ENCODE data around the gene INPP5D. TPM values are rescaled to one million over a fixed set of nuclear protein-coding genes. Genes with fewer than 3 reads are reported as not detected.

INPP5D gene
- total and polyA plus RNA-seq, 8 donors = 3.7 to 564 (median 8.5) TPM

DNA sequence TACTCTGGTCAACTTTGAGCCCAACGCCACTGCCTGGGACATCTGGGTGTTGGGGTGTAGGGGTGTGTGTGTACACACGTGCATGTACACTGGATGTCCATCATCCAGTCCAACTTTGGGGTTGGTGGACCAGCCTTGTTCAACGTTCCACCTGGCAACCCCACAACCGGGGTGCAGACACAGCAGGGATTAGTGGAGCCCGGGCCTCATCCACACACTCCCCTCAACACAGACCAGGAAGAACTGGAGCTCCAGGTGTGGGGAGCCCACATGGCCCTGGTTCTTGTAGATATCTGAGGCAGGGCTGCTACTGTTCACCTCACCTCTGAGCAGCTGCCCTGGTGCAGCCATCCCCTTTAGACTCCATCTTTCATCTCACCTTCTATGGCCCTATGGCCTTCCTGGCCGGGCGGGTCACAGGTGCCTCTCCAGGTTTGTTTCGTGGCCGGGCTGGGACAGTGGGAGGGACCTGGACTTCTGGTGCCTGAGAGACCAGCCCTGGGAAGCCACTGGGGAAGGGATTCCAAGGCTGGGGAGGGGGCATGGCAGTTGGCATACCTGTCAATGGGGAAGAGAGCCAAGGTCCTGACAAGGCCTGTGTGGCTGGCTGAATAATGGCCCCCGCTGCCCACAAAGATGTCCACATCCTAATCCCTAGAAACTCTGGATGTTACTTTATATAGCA lies 20.2 kb upstream of the INPP5D start:
- H3K4me3 ChIP-seq = no peak overlapping the region
- 85 to 94% (median 90%) methylated on average over 10 of the region's 10 CpGs for WGBS, 5 donors
- intact Hi-C loops (cut with DNase I; ENCODE audit: low total_unique reads) = no loop called here
- H3K9me3 ChIP-seq = no peaks in the 10 kb centered on the region
- no peak for TF ChIP-seq EP300 (IDR thresholded peaks at IDR 0.05)
- TF ChIP-seq POLR2AphosphoS5 (IDR thresholded peaks at IDR 0.05) = no peak
- TF ChIP-seq, protein P1, sequence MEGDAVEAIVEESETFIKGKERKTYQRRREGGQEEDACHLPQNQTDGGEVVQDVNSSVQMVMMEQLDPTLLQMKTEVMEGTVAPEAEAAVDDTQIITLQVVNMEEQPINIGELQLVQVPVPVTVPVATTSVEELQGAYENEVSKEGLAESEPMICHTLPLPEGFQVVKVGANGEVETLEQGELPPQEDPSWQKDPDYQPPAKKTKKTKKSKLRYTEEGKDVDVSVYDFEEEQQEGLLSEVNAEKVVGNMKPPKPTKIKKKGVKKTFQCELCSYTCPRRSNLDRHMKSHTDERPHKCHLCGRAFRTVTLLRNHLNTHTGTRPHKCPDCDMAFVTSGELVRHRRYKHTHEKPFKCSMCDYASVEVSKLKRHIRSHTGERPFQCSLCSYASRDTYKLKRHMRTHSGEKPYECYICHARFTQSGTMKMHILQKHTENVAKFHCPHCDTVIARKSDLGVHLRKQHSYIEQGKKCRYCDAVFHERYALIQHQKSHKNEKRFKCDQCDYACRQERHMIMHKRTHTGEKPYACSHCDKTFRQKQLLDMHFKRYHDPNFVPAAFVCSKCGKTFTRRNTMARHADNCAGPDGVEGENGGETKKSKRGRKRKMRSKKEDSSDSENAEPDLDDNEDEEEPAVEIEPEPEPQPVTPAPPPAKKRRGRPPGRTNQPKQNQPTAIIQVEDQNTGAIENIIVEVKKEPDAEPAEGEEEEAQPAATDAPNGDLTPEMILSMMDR (IDR thresholded peaks at IDR 0.05) = no peak
- TF ChIP-seq POLR2A (IDR thresholded peaks at IDR 0.05) = no peak
- H3K4me1 ChIP-seq = no peaks in the 10 kb centered on the region
- no peak overlapping the region for H3K27ac ChIP-seq
- H3K36me3 ChIP-seq = no peaks in the 10 kb centered on the region
- DNase-seq = no peak
- peaks cover 0 to 12% (median 0%) of the 10 kb centered on the region in 3 donors for H3K27me3 ChIP-seq

- Histone ChIP-seq H3K27me3 (peaks cover 0 to 12% (median 0%) of the 10 kb centered on the region in 3 donors), H3K36me3 (no peaks in the 10 kb centered on the region), H3K4me3 (no peak overlapping the region), H3K9me3 (no peaks in the 10 kb centered on the region), H3K4me1 (no peaks in the 10 kb centered on the region), H3K27ac (no peak overlapping the region)
- TF ChIP-seq POLR2A (IDR thresholded peaks at IDR 0.05) (no peak), POLR2AphosphoS5 (IDR thresholded peaks at IDR 0.05) (no peak), EP300 (IDR thresholded peaks at IDR 0.05) (no peak)
- TF ChIP-seq, protein P1 (IDR thresholded peaks at IDR 0.05) = no peak
- whole genome bisulfite sequencing, 5 donors = 73 to 88% (median 78%) methylated on average over 4 of the region's 4 CpGs
- no peak for DNase-seq
- intact Hi-C loops (cut with DNase I; ENCODE audit: low total_unique reads) = no loop called here
Measured at GRCh38 chr2:233040571-233040970, 19.6 kb upstream of the INPP5D start.

- no peak for DNase-seq
- WGBS, 5 donors = 77 to 85% (median 81%) methylated on average over 10 of the region's 10 CpGs
- Histone ChIP-seq H3K27ac (no peak overlapping the region), H3K4me1 (no peaks in the 10 kb centered on the region), H3K36me3 (no peaks in the 10 kb centered on the region), H3K4me3 (no peak overlapping the region), H3K27me3 (peaks cover 0 to 12% (median 0%) of the 10 kb centered on the region in 3 donors), H3K9me3 (no peaks in the 10 kb centered on the region)
- intact Hi-C loops (cut with DNase I; ENCODE audit: low total_unique reads) = no loop called here
- TF ChIP-seq POLR2A (IDR thresholded peaks at IDR 0.05) (no peak), POLR2AphosphoS5 (IDR thresholded peaks at IDR 0.05) (no peak), EP300 (IDR thresholded peaks at IDR 0.05) (no peak)
- TF ChIP-seq, protein P1 (IDR thresholded peaks at IDR 0.05) = no peak
Measured at GRCh38 chr2:233041722-233042323, 18.3 kb upstream of the INPP5D start.

- Histone ChIP-seq H3K27me3 (peaks cover 0 to 12% (median 0%) of the 10 kb centered on the region in 3 donors), H3K36me3 (no peaks in the 10 kb centered on the region), H3K9me3 (no peaks in the 10 kb centered on the region), H3K27ac (no peak overlapping the region), H3K4me1 (no peaks in the 10 kb centered on the region), H3K4me3 (no peak overlapping the region)
- TF ChIP-seq, protein P1 (IDR thresholded peaks at IDR 0.05) = no peak
- TF ChIP-seq POLR2A (IDR thresholded peaks at IDR 0.05) (no peak), EP300 (IDR thresholded peaks at IDR 0.05) (no peak), POLR2AphosphoS5 (IDR thresholded peaks at IDR 0.05) (no peak)
- DNase-seq = no peak
- intact Hi-C loops (cut with DNase I; ENCODE audit: low total_unique reads) = no loop called here
- WGBS, 5 donors = 83 to 88% (median 86%) methylated on average over 9 of the region's 9 CpGs
Measured at GRCh38 chr2:233042549-233042948, 17.6 kb upstream of the INPP5D start.

Data from stomach (tissue), 9 donors.